Inferior parietal cortex (tissue), 1 donor: ENCODE measurements around the gene PGBD2.
A peak's percentile ranks its signal among the peaks of the same experiment; 100 is the strongest.
"Not testable (repeated sequence)": the region's sequence is repeated elsewhere in the genome, so short reads cannot be mapped to it uniquely, and the experiment has no call there.

Experiments
- DNase-seq: peaks from one replicate; pipeline ENCODE4 v3.0.0-alpha.2; 2016; ENCODE audit errors: extremely low spot score

PGBD2 gene

GRCh38 chr1:248886237-248886895, 19.7 kb upstream of the PGBD2 start:
- DNase-seq = no peak

DNA sequence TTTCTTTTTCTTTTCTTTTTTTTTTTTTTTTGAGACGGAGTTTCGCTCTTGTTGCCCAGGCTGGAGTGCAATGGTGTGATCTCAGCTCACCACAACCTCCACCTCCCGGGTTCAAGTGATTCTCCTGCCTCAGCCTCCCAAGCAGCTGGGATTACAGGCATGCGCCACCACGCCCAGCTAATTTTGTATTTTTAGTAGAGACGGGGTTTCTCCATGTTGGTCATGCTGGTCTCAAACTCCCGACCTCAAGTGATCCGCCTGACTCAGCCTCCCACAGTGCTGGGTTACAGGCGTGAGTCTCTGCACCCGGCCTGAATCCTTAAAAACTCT, 16.2 kb upstream of the PGBD2 start:
- not testable (repeated sequence) for DNase-seq

DNA sequence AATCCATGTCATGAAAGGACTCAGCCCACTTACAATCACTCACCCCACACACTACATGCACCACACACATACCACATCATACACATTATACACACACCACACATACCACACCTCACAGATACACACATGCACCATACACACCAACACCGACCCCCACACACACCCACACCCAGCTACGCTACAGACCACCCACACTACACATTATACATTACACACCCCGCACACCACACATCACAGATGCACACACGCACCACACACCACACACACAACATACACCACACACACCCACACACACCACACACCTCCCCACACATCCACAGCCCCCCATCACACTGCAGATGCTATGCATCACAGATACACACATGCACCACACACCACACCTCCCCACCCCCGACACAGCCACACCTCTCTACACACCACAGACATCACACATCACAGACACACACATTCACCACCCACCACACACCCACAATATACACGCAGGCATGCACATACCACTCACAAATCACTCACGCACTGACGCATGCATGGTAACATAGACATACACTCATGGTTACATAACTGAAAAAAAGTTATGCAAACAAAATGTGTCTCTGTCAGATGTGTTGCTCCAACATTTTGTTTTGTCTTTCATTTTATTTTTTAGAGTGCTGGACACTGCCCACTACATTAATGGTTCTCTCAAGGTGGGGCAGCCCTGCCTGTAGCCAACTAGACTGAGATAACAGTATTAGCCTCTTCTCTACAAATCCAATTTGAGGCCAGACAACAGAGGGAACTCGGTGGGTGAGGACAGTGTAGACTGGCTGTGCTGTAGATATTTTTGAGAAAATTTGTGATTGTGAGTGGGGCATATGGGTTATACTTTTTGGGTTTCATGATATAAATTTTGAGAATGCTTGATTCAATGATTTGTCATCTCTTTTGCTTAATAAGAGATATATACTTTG, 15.2 kb upstream of the PGBD2 start:
- no peak for DNase-seq

DNA sequence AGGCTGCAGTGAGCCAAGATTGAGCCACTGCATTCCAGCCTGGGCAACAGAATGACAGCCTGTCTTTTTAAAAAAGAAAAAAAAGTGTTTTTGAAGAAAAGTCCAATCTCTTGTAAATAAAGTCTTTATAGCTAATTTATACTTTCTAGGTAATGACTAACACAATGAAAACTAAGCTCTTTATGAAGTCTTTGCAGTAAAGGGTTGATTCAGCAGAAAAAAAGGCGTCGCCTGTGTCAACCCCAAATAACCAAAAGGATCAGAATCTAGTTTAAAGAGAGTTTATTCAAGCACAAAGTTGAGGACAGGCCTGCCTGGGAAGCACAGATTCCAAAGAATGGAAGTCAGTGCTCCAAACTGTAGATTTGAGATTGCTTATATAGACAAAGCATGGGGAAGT, 14.3 kb upstream of the PGBD2 start:
- DNase-seq = no peak

DNA sequence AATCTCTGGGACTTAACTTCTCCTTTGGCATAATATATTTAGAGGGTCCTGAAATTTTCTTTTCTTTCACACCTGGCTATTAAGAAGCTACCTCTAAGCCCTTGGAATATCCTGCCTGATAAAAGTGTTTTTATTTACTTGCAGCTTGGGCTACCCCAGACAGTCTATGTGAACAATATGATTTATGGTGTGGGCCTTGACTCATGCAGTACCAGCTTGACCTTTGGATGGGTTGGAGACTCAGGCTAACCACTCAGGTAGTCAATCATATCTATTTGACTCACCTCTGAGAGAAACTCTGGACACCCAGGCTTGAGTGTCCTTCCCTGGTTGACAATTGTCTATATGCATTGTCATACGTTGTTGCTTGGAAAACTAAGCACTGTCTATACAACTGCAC, 13.4 kb upstream of the PGBD2 start:
- DNase-seq = no peak

GRCh38 chr1:248894837-248895236, 11.2 kb upstream of the PGBD2 start:
- no peak for DNase-seq

DNA sequence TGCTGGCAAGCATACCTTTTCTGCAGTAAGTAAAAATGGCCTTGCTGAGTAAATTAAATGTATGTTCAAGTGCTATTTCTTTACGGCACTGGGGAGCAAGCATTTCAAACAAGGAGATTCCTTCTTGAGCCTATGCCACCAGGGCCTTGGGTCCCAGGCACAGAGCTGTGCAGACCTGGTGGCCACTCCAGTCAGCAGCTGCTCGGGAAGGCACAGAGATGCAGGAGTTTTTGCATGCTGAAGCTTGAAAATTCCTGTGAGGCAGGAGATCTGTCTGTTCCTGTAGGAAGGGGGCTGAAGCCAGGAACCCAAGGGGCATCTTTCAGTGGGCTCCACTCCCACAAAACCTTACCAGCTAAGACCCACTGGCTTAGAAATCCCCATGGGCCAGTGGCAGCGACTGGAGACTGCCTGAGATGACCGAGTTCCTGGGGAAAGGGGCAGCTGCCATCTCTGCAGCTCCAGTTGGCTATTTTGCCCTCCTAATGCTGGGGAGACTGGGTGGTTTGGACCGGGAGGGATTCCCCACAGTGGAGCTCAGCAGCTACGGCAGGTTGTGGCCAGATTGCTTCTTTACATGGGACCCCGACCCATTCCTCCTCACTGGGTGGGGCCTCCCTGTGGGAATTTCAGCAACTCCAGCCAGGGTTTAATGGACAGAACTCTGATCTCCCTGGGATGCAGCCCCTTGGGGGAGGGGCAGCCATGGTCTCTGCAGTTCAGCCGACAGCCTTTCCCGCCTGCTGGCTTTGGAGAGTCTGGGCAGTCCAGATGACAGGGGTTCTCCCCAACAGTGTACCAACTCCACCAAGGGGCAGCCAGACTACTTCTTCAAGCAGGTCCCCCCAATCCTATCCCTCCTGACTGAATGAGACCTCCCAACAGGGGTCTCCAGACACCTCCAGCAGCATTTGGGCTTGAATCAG, 8.4 kb upstream of the PGBD2 start:
- no peak for DNase-seq

DNA sequence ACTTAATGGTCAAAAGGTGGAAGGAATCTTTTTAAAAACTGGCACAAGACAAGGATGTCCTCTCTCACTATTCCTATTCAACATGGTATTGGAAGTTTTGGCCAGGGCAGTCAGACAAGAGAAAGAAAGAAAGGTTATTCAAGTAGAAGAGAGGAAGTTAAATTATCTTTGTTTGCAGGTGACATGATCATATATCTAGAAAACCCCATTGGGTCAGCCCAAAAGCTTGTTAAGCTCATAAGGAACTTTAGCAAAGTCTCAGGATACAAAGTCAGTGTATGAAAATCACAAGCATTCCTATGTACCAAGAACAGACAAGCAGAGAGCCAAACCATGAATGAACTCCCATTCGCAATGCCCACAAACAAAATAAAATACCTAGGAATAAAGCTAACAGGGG, 5.4 kb upstream of the PGBD2 start:
- DNase-seq = no peak

- no peak for DNase-seq
These were observed 4.5 kb upstream of the PGBD2 start for GRCh38 chr1:248901578-248901977.

GRCh38 chr1:248904437-248905216, 1.4 kb upstream of the PGBD2 start:
- no peak for DNase-seq

DNA sequence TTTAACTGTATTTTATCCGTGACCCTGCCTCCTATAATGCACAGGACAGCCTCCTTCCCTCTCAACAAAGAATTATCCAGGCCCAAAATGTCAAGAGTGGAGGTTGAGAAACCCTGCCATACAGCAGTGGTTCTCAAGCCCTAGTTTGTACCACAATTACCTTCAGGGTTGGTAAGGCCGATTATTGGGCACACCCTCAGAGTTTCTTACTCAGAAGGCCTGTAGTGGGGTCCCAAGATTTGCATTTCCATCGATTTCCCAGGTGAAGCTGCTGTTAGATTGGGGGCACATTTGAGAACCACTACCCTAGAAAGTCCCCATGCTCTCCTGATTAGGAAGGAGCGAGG, 400 bp upstream of the PGBD2 start:
- DNase-seq = no peak

DNA sequence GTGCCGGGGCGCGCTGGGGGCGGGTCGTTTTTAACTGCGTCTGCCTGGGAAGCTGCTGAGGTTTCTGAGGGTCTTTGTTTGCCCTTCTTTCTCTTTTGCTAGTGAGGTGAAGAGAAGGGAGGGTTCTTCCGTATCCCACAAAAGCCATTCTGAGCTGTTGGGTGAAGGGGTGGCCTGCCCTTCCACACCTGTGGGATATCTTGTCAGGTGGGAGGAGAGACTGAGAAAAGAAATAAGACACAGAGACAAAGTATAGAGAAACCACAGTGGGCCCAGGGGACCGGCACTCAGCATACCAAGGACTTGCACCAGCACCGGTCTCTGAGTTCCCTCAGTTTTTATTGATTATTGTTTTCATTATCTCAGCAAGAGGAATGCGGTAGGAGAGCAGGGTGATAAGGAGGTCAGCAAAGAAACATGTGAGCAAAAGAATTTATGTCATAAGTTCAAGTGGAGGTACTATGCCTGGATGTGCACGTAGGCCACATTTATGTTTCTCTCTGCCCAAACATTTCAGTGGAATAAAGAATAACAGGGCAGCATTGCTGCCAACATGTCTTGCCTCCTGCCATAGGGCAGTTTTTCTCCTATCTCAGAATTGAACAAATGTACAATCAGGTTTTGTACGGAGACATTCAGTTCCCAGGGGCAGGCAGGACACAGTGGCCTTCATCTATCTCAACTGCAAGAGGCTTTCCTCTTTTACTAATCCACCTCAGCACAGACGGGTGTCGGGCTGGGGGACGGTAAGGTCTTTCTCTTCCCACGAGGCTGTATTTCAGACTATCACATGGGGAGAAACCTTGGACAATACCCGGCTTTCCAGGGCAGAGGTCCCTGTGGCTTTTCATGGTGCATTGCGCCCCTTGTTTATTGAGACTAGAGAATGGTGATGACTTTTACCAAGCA, 972 bp downstream of the PGBD2 start:
- DNase-seq = no peak

- DNase-seq = no peak
These were observed 4.7 kb downstream of the PGBD2 start for GRCh38 chr1:248910761-248911160.

- no peak for DNase-seq
These were observed 7.9 kb downstream of the PGBD2 start for GRCh38 chr1:248913933-248914332.

DNA sequence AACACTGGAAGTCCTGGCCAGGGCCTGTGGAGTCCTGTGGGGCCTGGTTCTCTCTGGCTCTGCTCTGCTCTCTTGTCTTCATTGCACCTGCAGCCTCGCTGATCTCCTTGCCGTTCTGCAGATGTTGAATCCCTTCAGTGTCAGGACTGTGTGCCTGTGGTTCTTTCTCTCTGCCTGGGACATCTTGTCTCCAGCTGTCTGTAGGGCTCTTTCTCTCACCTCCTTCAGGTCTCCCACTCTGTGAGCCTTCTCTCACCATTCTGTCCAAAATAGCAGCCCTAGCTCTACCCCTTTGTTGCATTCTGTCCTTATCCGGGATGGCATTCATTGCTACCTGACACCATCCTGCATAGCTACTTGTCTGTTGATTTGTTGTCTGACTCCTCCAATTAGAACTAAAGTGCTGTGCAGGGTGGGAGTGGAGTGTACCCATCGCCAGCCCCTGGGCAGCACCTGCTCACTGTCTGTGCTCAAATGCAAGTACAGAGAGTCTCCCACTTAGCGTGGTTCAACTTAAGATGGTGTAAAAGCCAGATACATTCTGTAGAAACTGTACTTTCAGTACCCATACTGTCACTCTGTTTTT, 8.9 kb downstream of the PGBD2 start:
- DNase-seq = no peak

GRCh38 chr1:248918131-248918530, 12.1 kb downstream of the PGBD2 start:
- no peak for DNase-seq

DNA sequence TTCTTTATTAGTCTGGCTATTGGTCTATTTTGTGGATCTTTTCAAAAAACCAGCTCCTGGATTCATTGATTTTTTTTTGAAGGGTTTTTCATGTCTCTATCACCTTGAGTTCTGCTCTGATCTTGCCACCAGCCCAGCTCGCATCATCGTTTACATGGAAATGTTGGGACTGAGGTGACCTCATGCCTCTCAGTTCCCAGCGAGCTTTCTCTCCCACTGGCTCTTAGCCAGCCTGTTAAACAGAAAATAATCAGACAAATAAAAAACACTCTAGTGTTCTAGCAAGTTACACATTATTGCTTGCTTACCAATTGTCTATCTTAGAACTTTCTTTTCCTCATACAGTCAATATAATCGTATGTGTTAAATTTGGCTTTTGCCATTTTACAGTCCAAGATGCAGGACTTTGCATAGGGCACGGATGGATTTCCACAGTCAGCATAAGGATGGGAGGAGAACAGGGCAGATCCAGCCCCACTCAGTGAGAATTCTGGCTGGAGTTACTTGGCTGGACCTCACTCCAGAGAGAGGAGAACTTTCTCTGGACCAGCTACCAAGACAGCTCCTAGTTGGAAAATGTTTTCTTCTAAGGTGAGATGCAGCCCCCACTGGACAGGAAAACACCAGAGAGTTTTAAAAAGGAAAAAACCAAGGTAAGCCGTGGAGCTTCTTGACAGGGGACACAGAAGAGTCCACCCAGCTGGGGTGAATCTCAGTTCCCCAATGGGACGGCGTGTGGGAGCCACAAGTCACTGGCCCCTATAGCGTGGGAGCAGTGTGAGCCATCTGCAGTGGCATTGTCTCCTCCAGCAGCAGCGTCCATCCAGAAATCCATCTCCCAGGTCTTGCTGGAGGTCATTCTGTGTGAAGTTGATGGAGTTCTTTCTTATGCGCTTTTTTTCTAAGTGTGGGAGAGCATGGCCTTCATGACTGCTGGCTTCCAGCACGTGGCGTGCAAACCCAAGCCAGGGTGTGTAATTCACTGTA, 17.6 kb downstream of the PGBD2 start:
- no peak for DNase-seq

- peak; percentile 65 for DNase-seq
These were observed 18.9 kb downstream of the PGBD2 start for GRCh38 chr1:248924696-248925532.
